Brain microvascular endothelial cell (primary cell): ENCODE data around the gene CDC14B.

Experiments used
- DNase-seq: peaks from one replicate; pipeline ENCODE4 v3.0.0-alpha.2; 2020
- H3K27ac ChIP-seq: fragments of 250-450 bp; sonication (Bioruptor Pico); 2 replicates; pipeline ENCODE4 v1.5.1; 2020; ENCODE audit warnings: mild to moderate bottlenecking, moderate library complexity
- H3K27me3 ChIP-seq: fragments of 250-450 bp; sonication (Bioruptor Pico); replicated peaks from 2 replicates; pipeline ENCODE4 v1.5.1; 2020; ENCODE audit warnings: mild to moderate bottlenecking
- H3K36me3 ChIP-seq: fragments of 250-450 bp; sonication (Bioruptor Pico); replicated peaks from 2 replicates; pipeline ENCODE4 v1.5.1; 2020; ENCODE audit warnings: mild to moderate bottlenecking
- H3K4me3 ChIP-seq: 2 replicates; pipeline ENCODE4 v1.5.1; 2011; ENCODE audit warnings: low read depth, mild to moderate bottlenecking, control low read depth, low read length, moderate library complexity
- CTCF ChIP-seq: IDR thresholded peaks from 2 replicates; pipeline ENCODE4 v1.5.1; 2011; ENCODE audit warnings: low read depth, mild to moderate bottlenecking, moderate library complexity, low read length, control low read depth, inconsistent platforms; ENCODE audit errors: missing control alignments
- in situ Hi-C: cut with HindIII; loops from 2 replicates; pipeline ENCODE4 v1.10.0; 2017; ENCODE audit warnings: low sequenced_read_pairs, low pct_ligation_motif_present

Gene CDC14B

GRCh38 chr9:96663506-96664120, 44.0 kb upstream of the CDC14B start:
- TF ChIP-seq CTCF: no peak
- Histone ChIP-seq H3K4me3 (no peak overlapping the region), H3K27ac (no peak overlapping the region), H3K27me3 (no peaks in the 10 kb centered on the region), H3K36me3 (no peaks in the 10 kb centered on the region)
- in situ Hi-C loops: no loop called here
- DNase-seq: no peak

- no peak overlapping the region for H3K27ac ChIP-seq
- H3K36me3 ChIP-seq: no peaks in the 10 kb centered on the region
- no peaks in the 10 kb centered on the region for H3K27me3 ChIP-seq
- DNase-seq: peak; percentile 43
- TF ChIP-seq CTCF: no peak
- in situ Hi-C loops: no loop called here
- H3K4me3 ChIP-seq: no peak overlapping the region
Observed at GRCh38 chr9:96661711-96662110, 42.1 kb upstream of the CDC14B start.

GRCh38 chr9:96660692-96661248, 41.1 kb upstream of the CDC14B start:
- H3K36me3 ChIP-seq: no peaks in the 10 kb centered on the region
- no peak for TF ChIP-seq CTCF
- H3K27me3 ChIP-seq: no peaks in the 10 kb centered on the region
- no peak for DNase-seq
- in situ Hi-C loops: no loop called here
- H3K27ac ChIP-seq: no peak overlapping the region
- H3K4me3 ChIP-seq: no peak overlapping the region

GRCh38 chr9:96655198-96655851, 35.7 kb upstream of the CDC14B start, which contains the start of gene PRXL2C:
Gene PRXL2C, minus strand, starts transcription at chr9:96655317. Its CDS starts 36 bp downstream, at chr9:96655281.
- Histone ChIP-seq H3K36me3 (peaks cover 7% of the 10 kb centered on the region), H3K27me3 (no peaks in the 10 kb centered on the region), H3K27ac (peak within 1 kb of the TSS; percentile 95), H3K4me3 (peak within 1 kb of the TSS; percentile 69)
- in situ Hi-C loops: no loop called here
- peak; percentile 58 for DNase-seq
- TF ChIP-seq CTCF: no peak

GRCh38 chr9:96654450-96655197, 35.0 kb upstream of the CDC14B start:
- TF ChIP-seq CTCF: no peak
- no peaks in the 10 kb centered on the region for H3K27me3 ChIP-seq
- peak overlapping the region; percentile 95 for H3K27ac ChIP-seq
- peaks cover 10% of the 10 kb centered on the region for H3K36me3 ChIP-seq
- H3K4me3 ChIP-seq: peak overlapping the region; percentile 69
- in situ Hi-C loops: no loop called here
- peak; percentile 90 for DNase-seq
